ENCODE results near the gene GPR108.

GPR108 gene

DNA sequence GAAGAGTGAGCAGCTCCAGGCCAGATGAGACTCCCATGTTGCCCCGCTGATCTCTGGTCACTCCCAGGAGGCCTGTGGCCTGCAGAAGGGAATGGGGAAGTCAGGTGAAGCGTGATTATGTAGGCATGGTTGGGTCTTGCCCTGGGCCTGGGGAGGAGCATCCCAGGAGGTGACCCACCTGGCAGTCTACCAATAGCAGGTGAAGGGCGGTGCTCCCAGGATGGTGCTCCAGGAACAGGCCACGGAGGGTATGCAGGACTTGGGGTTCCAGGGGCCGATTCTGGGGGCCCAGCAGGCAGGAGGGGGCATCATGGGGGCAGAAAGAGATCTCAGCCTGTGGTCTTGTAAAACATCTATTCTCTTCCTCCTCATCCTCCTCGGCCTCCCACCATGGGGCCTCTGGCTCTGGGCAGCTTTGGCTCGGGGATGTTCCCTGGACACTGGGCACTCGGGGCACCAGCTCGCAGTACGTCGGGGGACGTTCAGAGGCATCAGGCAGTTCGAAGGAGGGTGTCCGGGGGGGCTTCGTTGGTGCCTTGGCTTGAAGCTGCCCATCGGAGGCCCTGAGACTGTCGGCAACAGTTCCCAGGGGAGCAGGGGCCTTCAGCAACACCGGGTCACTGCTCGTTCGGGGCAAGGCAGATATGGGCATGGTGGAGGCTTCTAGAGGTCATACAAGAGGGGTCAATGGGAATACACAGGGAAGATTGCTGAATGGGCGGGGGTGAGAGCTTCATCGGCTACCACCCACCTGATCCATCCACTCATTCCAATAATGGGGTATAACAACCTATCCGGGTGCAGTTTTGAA lies 17.5 kb upstream of the GPR108 start:
- Histone ChIP-seq H3K27ac (ENCODE audit: low read length) (no peak overlapping the region), H3K4me2 (ENCODE audit: low read length) (no peak overlapping the region), H2AFZ (ENCODE audit: low read depth, low read length) (no peak overlapping the region), H4K20me1 (ENCODE audit: insufficient read depth, low read length) (peaks cover 17% of the 10 kb centered on the region), H3K79me2 (ENCODE audit: low read length) (no peaks in the 10 kb centered on the region), H3K27me3 (ENCODE audit: low read depth, low read length) (no peaks in the 10 kb centered on the region), H3K9ac (ENCODE audit: low read length) (no peak overlapping the region), H3K4me3 (ENCODE audit: low read length) (no peak overlapping the region), H3K9me3 (ENCODE audit: insufficient read depth, low read length) (no peaks in the 10 kb centered on the region), H3K4me1 (ENCODE audit: low read length) (peaks cover 12% of the 10 kb centered on the region), H3K36me3 (replicated peaks; ENCODE audit: low read depth, low read length) (peaks cover 32% of the 10 kb centered on the region)
- no peak for TF ChIP-seq EZH2phosphoT487 (IDR thresholded peaks at IDR 0.05; ENCODE audit: low read depth)
- TF ChIP-seq, protein P1, sequence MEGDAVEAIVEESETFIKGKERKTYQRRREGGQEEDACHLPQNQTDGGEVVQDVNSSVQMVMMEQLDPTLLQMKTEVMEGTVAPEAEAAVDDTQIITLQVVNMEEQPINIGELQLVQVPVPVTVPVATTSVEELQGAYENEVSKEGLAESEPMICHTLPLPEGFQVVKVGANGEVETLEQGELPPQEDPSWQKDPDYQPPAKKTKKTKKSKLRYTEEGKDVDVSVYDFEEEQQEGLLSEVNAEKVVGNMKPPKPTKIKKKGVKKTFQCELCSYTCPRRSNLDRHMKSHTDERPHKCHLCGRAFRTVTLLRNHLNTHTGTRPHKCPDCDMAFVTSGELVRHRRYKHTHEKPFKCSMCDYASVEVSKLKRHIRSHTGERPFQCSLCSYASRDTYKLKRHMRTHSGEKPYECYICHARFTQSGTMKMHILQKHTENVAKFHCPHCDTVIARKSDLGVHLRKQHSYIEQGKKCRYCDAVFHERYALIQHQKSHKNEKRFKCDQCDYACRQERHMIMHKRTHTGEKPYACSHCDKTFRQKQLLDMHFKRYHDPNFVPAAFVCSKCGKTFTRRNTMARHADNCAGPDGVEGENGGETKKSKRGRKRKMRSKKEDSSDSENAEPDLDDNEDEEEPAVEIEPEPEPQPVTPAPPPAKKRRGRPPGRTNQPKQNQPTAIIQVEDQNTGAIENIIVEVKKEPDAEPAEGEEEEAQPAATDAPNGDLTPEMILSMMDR (IDR thresholded peaks at IDR 0.05; ENCODE audit: low read depth, low read length), result no peak

- Histone ChIP-seq H3K27me3 (ENCODE audit: low read depth, low read length) (no peaks in the 10 kb centered on the region), H3K4me2 (ENCODE audit: low read length) (0 out of 2 replicates have a peak overlapping the region, but pooled peaks have one; percentile 90), H3K9me3 (ENCODE audit: insufficient read depth, low read length) (no peaks in the 10 kb centered on the region), H3K4me1 (ENCODE audit: low read length) (peaks cover 12% of the 10 kb centered on the region), H3K27ac (ENCODE audit: low read length) (no peak overlapping the region), H4K20me1 (ENCODE audit: insufficient read depth, low read length) (peaks cover 17% of the 10 kb centered on the region), H3K36me3 (replicated peaks; ENCODE audit: low read depth, low read length) (peaks cover 39% of the 10 kb centered on the region), H2AFZ (ENCODE audit: low read depth, low read length) (no peak overlapping the region), H3K79me2 (ENCODE audit: low read length) (no peaks in the 10 kb centered on the region), H3K4me3 (ENCODE audit: low read length) (no peak overlapping the region), H3K9ac (ENCODE audit: low read length) (no peak overlapping the region)
- no peak for TF ChIP-seq EZH2phosphoT487 (IDR thresholded peaks at IDR 0.05; ENCODE audit: low read depth)
- TF ChIP-seq, protein P1 (IDR thresholded peaks at IDR 0.05; ENCODE audit: low read depth, low read length), result no peak
Measured at GRCh38 chr19:6754136-6754535, 16.8 kb upstream of the GPR108 start.

- H3K9ac ChIP-seq (ENCODE audit: low read length), result peak overlapping the region; percentile 47
- peak overlapping the region; percentile 64 for H3K27ac ChIP-seq (ENCODE audit: low read length)
- H3K4me3 ChIP-seq (ENCODE audit: low read length), result peak overlapping the region; percentile 74
- H3K9me3 ChIP-seq (ENCODE audit: insufficient read depth, low read length), result no peaks in the 10 kb centered on the region
- H4K20me1 ChIP-seq (ENCODE audit: insufficient read depth, low read length), result peaks cover 17% of the 10 kb centered on the region
- H3K4me2 ChIP-seq (ENCODE audit: low read length), result peak overlapping the region; percentile 90
- H3K36me3 ChIP-seq (replicated peaks; ENCODE audit: low read depth, low read length), result peaks cover 40% of the 10 kb centered on the region
- no peaks in the 10 kb centered on the region for H3K27me3 ChIP-seq (ENCODE audit: low read depth, low read length)
- H3K79me2 ChIP-seq (ENCODE audit: low read length), result no peaks in the 10 kb centered on the region
- TF ChIP-seq, protein P1 (IDR thresholded peaks at IDR 0.05; ENCODE audit: low read depth, low read length), result peak; percentile 83
- TF ChIP-seq EZH2phosphoT487 (IDR thresholded peaks at IDR 0.05; ENCODE audit: low read depth), result no peak
- peaks cover 12% of the 10 kb centered on the region for H3K4me1 ChIP-seq (ENCODE audit: low read length)
- peak overlapping the region; percentile 64; the same call in 1 of the 2 replicates for H2AFZ ChIP-seq (ENCODE audit: low read depth, low read length)
Measured at GRCh38 chr19:6753178-6754031, 16.0 kb upstream of the GPR108 start.

All from OCI-LY3 (cell line).